PC-3 (cell line): Measurements from ENCODE around the gene COMMD2. TPM values are rescaled to one million over a fixed set of nuclear protein-coding genes. Genes with fewer than 3 reads are reported as not detected.

Experiments used
- ATAC-seq: fragments of 200-7000 bp; cut with Tn5 transposase; 2 replicates; pipeline ENCODE4 v1.9.1; 2020; ENCODE audit warnings: mild to moderate bottlenecking, moderate library complexity
- BruUV-seq: library from RNA; stranded (reverse); fragments of 400-500 nt; replicated peaks from 2 replicates; lab custom pipeline; 2021; lab: Mats Ljungman, UMichigan
- CTCF ChIA-PET: fragments of 300-600 bp; sonication (Branson Sonifier 250); formaldehyde crosslinking; loops from one replicate; lab custom pipeline; 2022; ENCODE audit warnings: antibody characterized with exemption; lab: Charles Lee
- POLR2A ChIA-PET: fragments of 300-600 bp; sonication (Branson Sonifier 250); formaldehyde crosslinking; loops from one replicate; lab custom pipeline; 2022; ENCODE audit warnings: antibody characterized with exemption; ENCODE audit not compliant: unreplicated experiment; lab: Charles Lee
- DNase-seq: peaks from one replicate; pipeline ENCODE4 v3.0.0-alpha.2; 2015
- H2AFZ ChIP-seq: fragments of 300-600 bp; sonication (generic); 2 replicates; pipeline ENCODE4 v1.6.0; 2016; ENCODE audit warnings: antibody characterized with exemption, low read length
- H3F3A ChIP-seq: fragments of 300-600 bp; sonication (generic); one replicate; pipeline ENCODE4 v1.6.0; 2017; ENCODE audit warnings: antibody characterized with exemption, low read length, control low read depth, mild to moderate bottlenecking; ENCODE audit not compliant: unreplicated experiment
- H3K27ac ChIP-seq: fragments of 300-600 bp; sonication (generic); 2 replicates; pipeline ENCODE4 v1.5.1; 2016; ENCODE audit warnings: mild to moderate bottlenecking, low read length
- H3K27me3 ChIP-seq: fragments of 300-600 bp; sonication (generic); 2 replicates; pipeline ENCODE4 v1.6.1; 2016; ENCODE audit warnings: low read length, mixed read lengths
- H3K36me3 ChIP-seq: fragments of 300-600 bp; sonication (generic); 2 replicates; pipeline ENCODE4 v1.6.1; 2016; ENCODE audit warnings: low read depth, mixed run types, low read length, mixed read lengths
- H3K4me1 ChIP-seq: fragments of 300-600 bp; sonication (generic); 2 replicates; pipeline ENCODE4 v1.5.1; 2016; ENCODE audit warnings: low read length; ENCODE audit not compliant: insufficient read depth
- H3K4me2 ChIP-seq: fragments of 300-600 bp; sonication (generic); 2 replicates; pipeline ENCODE4 v1.6.0; 2016; ENCODE audit warnings: low read length
- H3K4me3 ChIP-seq: fragments of 300-600 bp; sonication (generic); 2 replicates; pipeline ENCODE4 v1.5.1; 2016; ENCODE audit warnings: mild to moderate bottlenecking, low read length, mixed read lengths
- H3K79me2 ChIP-seq: fragments of 300-600 bp; sonication (generic); 2 replicates; pipeline ENCODE4 v1.6.1; 2017; ENCODE audit warnings: low read length, mixed read lengths
- H3K9ac ChIP-seq: fragments of 300-600 bp; sonication (generic); 2 replicates; pipeline ENCODE4 v1.6.0; 2016; ENCODE audit warnings: mild to moderate bottlenecking, low read length
- H3K9me2 ChIP-seq: fragments of 300-600 bp; sonication (generic); replicated peaks from 2 replicates; pipeline ENCODE4 v1.6.1; 2016; ENCODE audit warnings: mixed run types, low read length, mixed read lengths
- H3K9me3 ChIP-seq: fragments of 300-600 bp; sonication (generic); 2 replicates; pipeline ENCODE4 v1.6.1; 2016; ENCODE audit warnings: low read length, mixed read lengths
- H4K20me1 ChIP-seq: fragments of 300-600 bp; sonication (generic); 2 replicates; pipeline ENCODE4 v1.6.1; 2016; ENCODE audit warnings: low read length, mixed read lengths
- EZH2 ChIP-seq: fragments of 300-600 bp; sonication (generic); IDR thresholded peaks from one replicate; pipeline ENCODE4 v1.6.1; 2017; ENCODE audit warnings: antibody characterized with exemption, mild to moderate bottlenecking, low read length; ENCODE audit not compliant: unreplicated experiment
- EZH2phosphoT487 ChIP-seq: fragments of 300-600 bp; sonication (generic); IDR thresholded peaks from 2 replicates; pipeline ENCODE4 v1.6.1; 2018; ENCODE audit warnings: mild to moderate bottlenecking, antibody characterized with exemption, low read length, borderline replicate concordance
- intact Hi-C: fragments of 100-400 bp; cut with micrococcal nuclease; formaldehyde crosslinking; loops from 2 replicates; pipeline ENCODE4 v1.9.0; 2023
- total RNA-seq: library from RNA; depleted of rRNA; stranded (reverse); fragments of >200 nt; gene quantifications from 2 replicates; pipeline ENCODE4 v1.2.3, GENCODE V29; 2014
- TF ChIP-seq, protein P1 (sequence below): fragments of 300-600 bp; sonication (generic); conservative IDR thresholded peaks from 2 replicates; pipeline ENCODE4 v1.5.1; 2017; ENCODE audit warnings: antibody characterized with exemption, low read depth, mild to moderate bottlenecking, low read length

Gene COMMD2
- total RNA-seq, 1 experiment from 2014 or later = 24.8 TPM

DNA sequence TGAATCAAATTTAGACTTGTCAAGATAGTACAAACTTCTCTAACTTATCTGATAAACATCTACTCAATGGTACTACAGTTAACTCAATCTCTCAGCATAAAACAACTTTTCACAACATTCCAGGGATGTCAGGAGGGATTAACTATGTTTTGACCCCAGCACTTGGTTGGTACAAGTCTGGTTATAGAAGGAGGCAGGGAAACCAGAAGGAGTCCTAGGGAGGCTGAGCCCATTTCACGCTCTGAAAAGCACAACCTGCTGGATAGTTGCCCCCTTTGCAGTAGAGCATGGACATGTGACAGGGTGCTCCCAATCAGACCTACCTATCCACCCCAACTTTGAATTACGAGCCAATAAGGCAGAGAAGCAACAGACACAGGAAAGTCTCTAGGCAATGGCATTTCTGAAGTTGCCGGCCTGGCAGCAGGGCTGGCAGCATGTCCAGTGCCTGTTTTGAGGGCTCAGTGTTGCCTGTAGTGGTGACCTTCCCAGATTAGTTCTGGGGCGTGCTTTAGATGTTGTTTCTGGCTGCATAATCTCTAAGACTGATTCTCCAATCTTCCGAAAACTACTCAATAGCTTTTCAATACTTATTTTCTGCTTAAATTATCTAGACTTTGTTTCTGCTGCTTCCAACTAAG is 31.9 kb upstream of the COMMD2 start:
- peaks cover 14% of the 10 kb centered on the region for H3K4me1 ChIP-seq
- H3K27me3 ChIP-seq = no peaks in the 10 kb centered on the region
- H3K36me3 ChIP-seq = no peaks in the 10 kb centered on the region
- CTCF ChIA-PET = no interaction called here
- H4K20me1 ChIP-seq = no peaks in the 10 kb centered on the region
- intact Hi-C loops = no loop called here
- peak overlapping the region; percentile 27 for H3K4me2 ChIP-seq
- no TSS peak for BruUV-seq
- no peaks in the 10 kb centered on the region for H3K9me2 ChIP-seq
- POLR2A ChIA-PET = no interaction called here
- TF ChIP-seq EZH2 (no peak), EZH2phosphoT487 (no peak)
- TF ChIP-seq, protein P1, sequence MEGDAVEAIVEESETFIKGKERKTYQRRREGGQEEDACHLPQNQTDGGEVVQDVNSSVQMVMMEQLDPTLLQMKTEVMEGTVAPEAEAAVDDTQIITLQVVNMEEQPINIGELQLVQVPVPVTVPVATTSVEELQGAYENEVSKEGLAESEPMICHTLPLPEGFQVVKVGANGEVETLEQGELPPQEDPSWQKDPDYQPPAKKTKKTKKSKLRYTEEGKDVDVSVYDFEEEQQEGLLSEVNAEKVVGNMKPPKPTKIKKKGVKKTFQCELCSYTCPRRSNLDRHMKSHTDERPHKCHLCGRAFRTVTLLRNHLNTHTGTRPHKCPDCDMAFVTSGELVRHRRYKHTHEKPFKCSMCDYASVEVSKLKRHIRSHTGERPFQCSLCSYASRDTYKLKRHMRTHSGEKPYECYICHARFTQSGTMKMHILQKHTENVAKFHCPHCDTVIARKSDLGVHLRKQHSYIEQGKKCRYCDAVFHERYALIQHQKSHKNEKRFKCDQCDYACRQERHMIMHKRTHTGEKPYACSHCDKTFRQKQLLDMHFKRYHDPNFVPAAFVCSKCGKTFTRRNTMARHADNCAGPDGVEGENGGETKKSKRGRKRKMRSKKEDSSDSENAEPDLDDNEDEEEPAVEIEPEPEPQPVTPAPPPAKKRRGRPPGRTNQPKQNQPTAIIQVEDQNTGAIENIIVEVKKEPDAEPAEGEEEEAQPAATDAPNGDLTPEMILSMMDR = no peak
- no peak overlapping the region for H3K9ac ChIP-seq
- DNase-seq (peak; percentile 7), ATAC-seq (peak; percentile 24; the same call in 1 of the 2 replicates)
- no peak overlapping the region for H3K4me3 ChIP-seq
- H2AFZ ChIP-seq = peak overlapping the region; percentile 42
- no peaks in the 10 kb centered on the region for H3K79me2 ChIP-seq
- H3F3A ChIP-seq = no peaks in the 10 kb centered on the region
- no peak overlapping the region for H3K27ac ChIP-seq
- no peaks in the 10 kb centered on the region for H3K9me3 ChIP-seq

DNA sequence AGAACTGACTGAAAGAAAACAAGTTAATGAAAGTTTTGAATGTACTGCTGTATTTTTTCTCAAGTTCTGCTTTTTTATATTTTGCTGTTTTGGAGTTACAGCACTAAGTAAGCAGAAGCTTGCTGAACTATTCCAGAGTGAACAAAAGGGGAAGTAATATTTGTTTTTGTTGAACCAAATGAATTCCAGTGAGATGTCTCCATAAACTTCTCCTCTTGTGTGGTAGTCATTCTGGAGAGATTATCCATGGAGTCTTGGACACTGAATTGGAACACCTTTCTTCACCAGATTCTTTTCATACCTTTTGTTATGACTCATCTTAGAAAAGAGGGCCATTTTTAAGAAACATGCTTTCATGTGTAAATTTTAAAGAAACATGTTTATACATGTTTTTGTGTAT is 31.3 kb upstream of the COMMD2 start:
- DNase-seq = peak; percentile 61
- no peaks in the 10 kb centered on the region for H3K79me2 ChIP-seq
- H3K9ac ChIP-seq = no peak overlapping the region
- no peaks in the 10 kb centered on the region for H4K20me1 ChIP-seq
- H3K9me3 ChIP-seq = no peaks in the 10 kb centered on the region
- H3K36me3 ChIP-seq = no peaks in the 10 kb centered on the region
- no peak overlapping the region for H3K27ac ChIP-seq
- intact Hi-C loops = no loop called here
- ChIA-PET CTCF (no interaction called here), POLR2A (no interaction called here)
- H3K4me2 ChIP-seq = peak overlapping the region; percentile 27
- TF ChIP-seq, protein P1 = no peak
- TF ChIP-seq EZH2 (no peak), EZH2phosphoT487 (no peak)
- no peak overlapping the region for H3K4me3 ChIP-seq
- peak overlapping the region; percentile 42; the same call in 1 of the 2 replicates for H2AFZ ChIP-seq
- no TSS peak for BruUV-seq
- peaks cover 14% of the 10 kb centered on the region for H3K4me1 ChIP-seq
- H3F3A ChIP-seq = no peaks in the 10 kb centered on the region
- no peaks in the 10 kb centered on the region for H3K27me3 ChIP-seq
- no peaks in the 10 kb centered on the region for H3K9me2 ChIP-seq
- peak; percentile 83 for ATAC-seq

DNA sequence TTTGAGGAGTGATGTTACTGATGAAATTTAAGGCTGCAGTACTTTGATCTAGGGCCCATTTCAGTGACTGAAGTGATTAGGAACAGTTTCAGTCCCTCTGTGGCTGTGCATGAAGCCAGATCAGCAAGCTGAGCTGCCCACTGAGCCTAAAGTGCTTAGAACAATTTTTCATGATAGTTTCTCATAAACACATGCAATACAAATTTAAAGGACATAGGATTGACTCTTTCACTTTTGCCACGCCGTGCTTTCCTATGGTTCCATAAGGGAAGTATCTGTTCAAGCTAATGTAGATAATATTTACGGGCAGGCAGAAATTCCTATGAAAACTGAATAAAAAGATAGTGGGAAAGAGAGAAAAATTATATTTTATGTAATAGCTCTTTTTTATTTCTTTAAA is 29.5 kb upstream of the COMMD2 start:
- no peak for TF ChIP-seq EZH2phosphoT487
- no peak for TF ChIP-seq EZH2
- TF ChIP-seq, protein P1 = no peak
- H3K9ac ChIP-seq = no peak overlapping the region
- H3K4me3 ChIP-seq = no peak overlapping the region
- no peak overlapping the region for H2AFZ ChIP-seq
- H3K9me2 ChIP-seq = no peaks in the 10 kb centered on the region
- ATAC-seq = no peak
- no peaks in the 10 kb centered on the region for H3K36me3 ChIP-seq
- H3F3A ChIP-seq = no peaks in the 10 kb centered on the region
- H3K79me2 ChIP-seq = no peaks in the 10 kb centered on the region
- no peaks in the 10 kb centered on the region for H4K20me1 ChIP-seq
- CTCF ChIA-PET = no interaction called here
- no peak for DNase-seq
- POLR2A ChIA-PET = no interaction called here
- intact Hi-C loops = no loop called here
- H3K9me3 ChIP-seq = no peaks in the 10 kb centered on the region
- H3K4me2 ChIP-seq = no peak overlapping the region
- H3K27ac ChIP-seq = no peak overlapping the region
- no TSS peak for BruUV-seq
- no peaks in the 10 kb centered on the region for H3K27me3 ChIP-seq
- peaks cover 14% of the 10 kb centered on the region for H3K4me1 ChIP-seq
